ENCODE results near the gene AIG1.

AIG1 gene

DNA sequence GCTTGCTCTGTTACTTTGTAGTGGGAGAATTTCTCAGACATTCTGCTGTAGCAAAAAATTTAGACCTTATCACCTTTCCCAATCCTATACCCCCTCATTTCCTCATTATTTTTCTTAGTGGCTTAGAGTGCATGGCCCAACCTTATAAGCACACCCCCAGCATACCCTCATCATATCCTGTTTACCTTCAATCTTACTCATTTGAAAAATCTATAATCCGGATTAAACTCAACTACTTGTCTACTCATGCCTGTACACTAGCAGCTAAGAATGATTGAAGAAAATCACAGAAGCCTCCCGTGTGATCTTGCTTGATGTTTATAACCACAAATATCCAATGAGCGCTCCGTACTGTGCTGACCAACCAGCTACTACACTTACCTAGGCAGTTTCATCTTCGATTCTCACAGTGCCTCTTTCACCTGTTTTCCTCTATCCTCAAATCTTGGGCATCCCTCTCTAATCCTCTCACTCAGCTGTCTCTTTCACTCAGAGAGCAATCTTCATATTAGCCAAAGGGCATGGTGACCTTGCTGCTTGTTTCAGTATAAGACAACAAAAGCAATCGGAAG, 36.6 kb downstream of the AIG1 start:
- no peak for DNase-seq (ENCODE audit: low read depth in 2 of 2)

DNA sequence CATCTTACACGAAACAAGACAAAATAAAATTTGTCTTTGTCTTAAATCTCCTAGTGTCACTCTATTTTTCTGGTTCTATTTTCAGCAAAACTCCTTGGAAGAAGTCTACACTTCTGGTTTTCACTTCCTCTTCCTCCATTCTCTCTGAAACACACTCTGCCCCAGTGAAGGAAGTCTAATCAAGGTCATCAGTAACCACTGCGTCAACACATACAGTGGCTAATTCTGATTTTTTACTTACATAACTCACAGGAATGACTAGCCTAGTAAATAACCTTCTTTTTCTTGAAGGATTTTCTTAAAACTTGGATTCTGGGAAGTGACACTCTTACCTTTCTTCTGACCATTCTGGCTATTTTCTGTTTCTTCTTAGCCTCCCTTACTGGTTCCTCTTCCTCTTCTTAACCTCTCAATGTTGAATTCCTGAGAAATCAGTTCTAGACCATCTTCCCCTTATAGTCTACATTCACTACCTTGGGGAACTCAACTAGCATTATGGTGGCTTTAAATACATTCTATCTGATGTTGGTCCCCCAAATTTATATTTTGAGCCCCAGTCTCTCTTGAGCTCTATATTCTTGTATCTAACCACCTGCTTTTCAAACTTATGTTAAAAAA, 37.5 kb downstream of the AIG1 start:
- DNase-seq (ENCODE audit: low read depth in 2 of 2), result no peak

DNA sequence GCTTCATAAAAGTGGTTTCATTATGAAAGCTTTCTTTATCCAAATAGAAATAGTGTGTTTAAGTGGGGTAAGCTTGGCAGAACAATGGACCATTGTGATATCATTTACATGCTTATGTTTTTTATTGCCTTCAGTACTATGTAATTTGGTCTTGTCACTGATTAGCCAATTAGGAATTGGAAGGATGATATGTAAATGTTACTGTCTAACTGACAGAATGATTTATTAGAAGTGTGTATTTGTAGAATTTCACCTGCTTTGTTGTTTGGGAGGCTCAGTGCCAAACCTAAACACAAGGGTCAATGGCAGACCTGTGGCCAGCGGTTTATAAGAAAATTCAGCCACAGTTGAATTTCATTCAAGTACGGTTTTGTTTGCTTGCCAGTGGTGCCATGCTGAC, 39.0 kb downstream of the AIG1 start:
- DNase-seq (ENCODE audit: low read depth in 2 of 2), result no peak

DNA sequence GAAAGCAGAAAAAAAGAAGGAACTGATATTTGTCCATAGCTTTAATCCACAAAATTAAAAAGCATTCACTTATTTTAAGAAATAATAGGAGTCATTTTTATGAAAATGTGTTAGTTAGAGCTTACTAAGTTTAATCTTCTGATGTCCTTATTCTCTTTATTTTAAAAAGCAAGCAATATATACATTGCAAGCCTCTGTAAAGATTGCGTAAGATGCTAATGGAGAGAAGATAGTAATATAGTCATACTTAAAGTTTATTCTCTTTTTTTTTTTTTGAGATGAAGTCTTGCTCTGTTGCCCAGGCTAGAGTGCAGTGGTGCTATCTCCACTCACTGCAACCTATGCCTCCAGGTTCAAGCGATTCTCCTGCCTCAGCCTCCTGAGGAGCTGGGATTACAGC, 39.7 kb downstream of the AIG1 start:
- no peak for DNase-seq (ENCODE audit: low read depth in 2 of 2)

DNA sequence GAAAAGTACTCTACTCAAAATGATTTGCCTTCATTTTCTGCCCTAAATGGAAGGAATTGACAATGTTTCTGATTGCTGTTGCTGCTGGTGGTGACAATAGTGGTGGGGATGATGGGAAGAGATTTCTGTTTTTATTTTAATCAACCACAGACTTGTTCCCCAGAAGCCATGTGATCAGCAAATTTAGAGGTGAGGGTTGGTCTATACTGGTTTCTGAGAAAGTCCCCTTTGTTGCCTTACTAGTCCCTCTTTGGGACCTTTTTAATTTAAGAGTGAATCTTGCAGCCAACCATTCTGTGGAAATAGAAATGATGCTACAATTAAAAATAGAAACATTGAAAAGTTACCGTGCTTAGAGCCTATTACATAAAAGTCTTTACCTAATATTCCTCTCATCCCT, 43.2 kb downstream of the AIG1 start:
- DNase-seq (ENCODE audit: low read depth in 2 of 2), result no peak

DNA sequence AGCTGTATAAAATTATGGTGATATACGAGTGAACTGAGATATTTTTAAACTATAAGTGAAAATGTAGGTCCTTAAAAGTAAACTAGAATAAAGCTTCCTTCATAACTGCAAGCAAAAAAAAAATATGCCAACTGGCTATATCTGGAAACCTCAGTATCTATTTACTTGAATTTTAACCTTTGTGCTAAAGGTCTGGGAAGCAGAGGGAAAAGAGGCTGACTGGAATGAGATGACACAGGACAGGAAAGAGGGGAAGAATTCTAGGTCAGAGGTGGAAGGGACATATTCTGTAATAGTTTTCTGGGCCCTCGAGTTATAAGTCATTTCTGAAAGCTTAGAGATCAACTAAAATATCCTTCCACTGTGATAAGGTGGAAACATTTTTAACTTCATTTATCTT, 46.8 kb downstream of the AIG1 start:
- no peak for DNase-seq (ENCODE audit: low read depth in 2 of 2)

DNA sequence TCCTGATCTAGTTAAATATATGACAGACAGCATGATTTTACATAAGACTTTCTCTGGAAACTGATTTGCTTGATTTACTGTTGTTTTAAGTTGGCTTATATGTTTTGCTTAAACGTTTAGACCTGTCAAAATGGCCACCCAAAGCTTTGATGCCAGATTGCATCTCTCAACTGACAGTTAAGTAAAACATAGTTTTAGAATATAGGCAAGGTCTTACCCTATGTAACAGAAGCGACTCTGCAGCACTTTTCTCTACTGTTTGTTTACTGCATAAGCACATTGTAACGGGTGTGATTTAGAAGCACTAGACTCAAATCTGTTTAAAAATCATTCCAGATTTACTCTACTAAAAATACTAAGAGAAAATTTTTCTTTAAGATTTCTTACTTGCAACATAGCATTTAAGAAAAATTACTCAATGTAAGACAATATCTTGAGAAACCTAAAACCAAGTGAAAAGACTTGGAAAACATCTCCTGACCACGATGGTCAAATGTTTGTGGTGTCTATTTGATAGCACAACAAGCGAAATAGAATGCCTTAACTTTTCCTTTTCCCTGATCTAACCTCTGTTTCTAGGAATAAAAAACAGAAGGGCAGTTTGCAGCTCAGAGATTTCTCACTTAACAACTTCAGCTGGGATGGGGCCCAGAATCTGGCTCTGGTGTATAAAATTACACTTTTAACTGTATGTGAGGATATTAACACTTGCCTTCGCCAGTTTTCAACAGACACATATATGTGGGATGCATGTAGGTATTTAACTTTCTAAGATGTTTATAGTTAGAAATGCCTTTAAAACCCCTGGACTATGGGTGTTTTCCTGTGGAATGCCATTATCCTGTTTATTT, 47.4 kb downstream of the AIG1 start:
- DNase-seq (ENCODE audit: low read depth in 2 of 2), result no peak

DNA sequence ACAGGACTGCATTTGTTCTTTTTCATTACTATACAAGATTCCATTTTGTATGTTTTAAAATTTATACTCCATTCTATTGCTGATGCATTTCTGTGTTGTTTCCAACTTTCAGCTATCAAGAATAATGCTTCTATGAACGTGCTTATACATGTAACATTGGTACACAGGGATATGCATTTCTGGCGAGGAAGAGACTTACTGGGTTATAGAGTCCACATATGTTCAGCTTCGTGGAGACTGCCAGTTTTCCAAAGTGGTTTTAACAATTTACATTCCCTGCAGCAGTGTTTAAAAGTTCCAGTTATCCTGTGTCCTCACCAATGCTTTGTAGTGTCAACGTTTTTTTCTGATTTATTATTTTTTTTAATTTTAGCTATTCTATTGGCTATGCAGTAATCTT, 48.5 kb downstream of the AIG1 start:
- DNase-seq (ENCODE audit: low read depth in 2 of 2), result no peak

DNA sequence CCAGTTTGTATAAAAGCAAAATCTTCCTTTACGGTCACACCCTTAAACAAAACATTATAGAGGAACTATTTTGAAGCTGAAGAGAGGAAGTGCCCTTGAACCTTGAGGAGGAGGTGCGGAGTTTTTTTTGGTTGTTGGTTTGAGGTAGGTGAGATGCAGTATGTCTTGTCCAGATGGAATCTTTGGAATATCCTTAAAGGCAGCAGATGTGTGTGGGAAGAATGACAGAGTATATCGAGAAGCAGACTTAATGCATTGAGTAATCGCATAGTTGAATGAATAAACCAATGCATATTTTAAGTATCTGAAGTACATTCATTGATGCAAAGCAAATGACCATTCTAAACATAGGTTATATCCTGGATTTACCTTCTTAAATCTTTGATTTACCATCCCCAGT, 49.9 kb downstream of the AIG1 start:
- DNase-seq (ENCODE audit: low read depth in 2 of 2), result no peak

DNA sequence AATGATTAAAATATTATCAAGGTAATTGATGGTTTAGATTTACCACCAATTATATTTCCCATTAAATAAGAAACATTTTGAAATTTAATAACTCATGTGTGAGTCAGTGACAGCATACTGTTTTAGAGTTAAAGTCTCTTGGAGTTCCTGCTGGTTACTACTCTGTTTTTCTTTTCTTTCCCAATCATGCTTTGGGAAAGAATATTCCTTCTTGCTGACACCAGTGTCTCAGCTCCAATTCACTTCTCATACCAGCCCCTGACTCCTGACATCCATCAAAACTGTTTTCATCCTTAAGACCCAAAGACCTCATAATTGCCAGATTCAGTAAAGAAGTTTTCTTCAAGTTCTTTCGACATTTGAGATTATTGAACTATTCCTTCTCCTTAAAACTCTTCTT, 50.3 kb downstream of the AIG1 start:
- no peak for DNase-seq (ENCODE audit: low read depth in 2 of 2)

DNA sequence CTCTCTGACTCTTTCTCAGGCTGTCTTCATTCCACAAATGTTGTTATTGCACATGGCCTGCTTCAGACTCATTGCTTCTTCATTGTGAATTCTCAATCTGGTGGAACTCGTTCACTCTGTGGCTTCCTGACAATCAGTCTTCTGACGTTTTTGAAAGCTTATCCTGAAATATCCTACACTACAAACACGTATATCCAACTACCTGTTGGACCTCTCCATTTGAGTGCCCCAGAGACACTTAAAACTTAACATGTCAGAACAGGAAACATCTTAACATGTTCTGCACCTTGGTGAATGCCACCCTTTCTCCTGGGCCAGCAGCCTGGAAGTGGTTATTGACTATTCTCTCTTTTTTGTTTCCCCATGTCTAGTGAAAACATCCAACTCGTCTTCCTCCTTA, 50.8 kb downstream of the AIG1 start:
- no peak for DNase-seq (ENCODE audit: low read depth in 2 of 2)

DNA sequence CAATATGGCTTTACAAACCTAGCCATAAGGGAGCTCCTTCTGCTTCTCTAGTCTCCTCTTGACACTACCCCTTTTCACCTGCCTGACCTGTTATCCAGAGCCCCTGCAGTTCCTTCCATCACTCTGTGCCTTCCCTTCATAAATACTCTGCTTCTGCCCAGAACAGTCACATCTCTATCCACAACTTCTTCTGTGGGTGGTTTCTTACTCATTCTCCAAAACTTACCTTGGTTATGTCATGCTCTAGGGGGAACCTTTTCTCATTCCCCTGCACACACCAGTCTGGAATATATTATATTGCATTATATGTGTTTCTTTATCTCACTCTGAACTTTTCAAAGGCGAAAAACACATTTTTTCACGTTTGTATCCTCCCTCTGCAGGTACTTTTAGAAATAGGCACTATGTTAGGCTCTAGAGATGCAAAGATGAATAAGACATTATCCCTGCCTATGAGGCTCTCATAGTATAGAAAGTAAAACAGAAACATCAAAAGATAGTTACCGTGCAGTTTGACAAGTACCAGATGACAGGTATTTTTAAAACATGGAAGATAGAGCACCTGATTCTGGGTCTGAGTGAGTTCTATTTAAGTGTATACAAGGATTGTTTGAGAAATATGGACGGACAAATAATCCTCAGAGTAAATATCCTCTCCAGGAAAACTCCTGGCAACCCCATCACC, 51.5 kb downstream of the AIG1 start:
- DNase-seq (ENCODE audit: low read depth in 2 of 2), result no peak

DNA sequence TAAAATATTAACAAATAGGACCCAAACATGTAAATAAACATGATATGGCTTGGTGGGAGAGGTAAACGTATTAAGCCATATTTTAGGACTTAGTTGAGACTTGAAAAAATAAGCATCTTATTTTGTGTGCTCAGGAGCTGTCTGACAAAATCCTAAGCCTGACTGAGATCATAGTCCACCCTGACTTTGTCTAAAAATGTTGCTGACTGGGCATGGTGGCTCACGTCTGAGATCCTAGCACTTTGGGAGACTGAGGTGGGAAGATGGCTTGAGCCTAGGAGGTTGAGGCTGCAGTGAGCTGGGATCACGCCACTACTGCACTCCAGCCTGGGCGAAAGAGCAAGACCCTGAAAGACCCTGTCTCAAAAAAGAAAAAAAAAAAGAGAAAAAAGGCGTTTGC, 52.1 kb downstream of the AIG1 start:
- DNase-seq (ENCODE audit: low read depth in 2 of 2), result no peak

DNA sequence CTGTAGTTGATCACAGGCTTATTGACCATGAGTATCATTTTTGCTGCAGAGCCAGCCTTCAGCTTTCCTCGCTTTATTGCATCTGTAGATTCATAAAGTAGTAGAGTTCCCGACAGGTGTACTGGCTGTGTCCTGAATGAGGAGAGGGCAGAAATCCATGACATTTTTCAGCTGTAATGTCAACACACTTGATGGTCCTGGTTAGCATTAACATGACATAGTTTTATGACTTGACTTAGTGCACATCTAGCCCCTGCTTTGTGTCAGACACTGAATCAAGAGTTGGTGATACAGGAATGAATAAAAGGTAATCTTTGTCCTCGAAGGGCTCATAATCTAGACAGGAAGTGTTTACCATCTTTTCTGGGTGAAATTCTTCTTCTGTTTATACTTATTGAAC, 55.0 kb downstream of the AIG1 start:
- DNase-seq (ENCODE audit: low read depth in 2 of 2), result no peak

DNA sequence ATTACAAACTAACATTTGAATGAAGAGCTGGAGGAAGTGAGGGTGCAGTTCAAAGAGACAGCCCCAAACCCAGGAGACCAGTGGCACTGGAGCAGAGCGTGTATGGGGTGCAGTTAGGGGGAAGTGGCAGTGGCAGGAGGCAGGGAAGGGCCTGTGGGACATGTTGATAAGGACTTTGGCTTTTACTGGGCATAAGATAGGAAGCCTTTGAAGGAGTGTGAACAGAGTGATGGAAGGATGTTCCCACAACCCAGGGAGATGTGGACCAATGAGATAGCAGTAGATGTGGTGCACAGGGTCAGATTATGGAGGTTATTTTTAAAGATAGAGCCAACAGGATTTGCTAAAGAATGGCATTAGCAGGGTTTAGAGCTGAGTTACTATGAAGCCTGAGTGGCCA, 56.4 kb downstream of the AIG1 start:
- DNase-seq (ENCODE audit: low read depth in 2 of 2), result no peak

DNA sequence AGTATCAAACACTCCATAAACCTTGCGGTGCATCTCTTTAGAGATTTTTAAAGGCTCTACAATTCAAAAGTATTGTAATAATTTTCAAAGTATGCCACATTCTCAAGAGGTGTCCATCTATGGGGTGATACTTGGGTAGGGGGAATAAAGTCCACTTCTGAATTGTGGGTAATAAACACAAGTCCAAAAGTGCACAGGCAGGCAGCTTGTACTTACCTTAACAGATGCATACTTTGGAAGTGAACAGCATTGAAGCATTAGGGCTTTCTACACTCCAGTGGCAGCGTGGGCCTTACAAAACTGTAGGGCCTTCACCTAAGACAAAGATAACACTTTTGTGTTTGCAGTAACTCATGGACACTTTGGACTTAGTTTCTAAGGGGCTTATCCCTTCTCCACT, 58.6 kb downstream of the AIG1 start:
- DNase-seq (ENCODE audit: low read depth in 2 of 2), result no peak

DNA sequence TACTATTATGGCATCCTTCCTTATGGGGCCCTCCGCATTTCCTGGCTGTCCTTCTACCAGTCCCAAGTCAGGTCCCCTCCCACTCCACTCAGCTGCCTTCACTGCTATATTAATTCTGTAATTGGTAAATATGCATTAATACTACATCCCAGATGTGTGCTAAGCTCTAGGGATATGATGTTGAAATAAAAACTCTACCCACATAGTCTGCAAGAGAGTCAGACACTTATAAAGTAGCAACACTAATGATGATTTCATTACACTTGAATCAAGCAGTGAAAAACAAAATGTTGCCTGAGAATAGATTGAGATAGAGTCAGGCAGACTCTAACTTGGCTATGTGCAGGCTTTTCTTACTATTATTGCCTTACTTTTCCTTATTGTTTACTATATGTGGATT, 62.4 kb downstream of the AIG1 start:
- no peak for DNase-seq (ENCODE audit: low read depth in 2 of 2)

DNA sequence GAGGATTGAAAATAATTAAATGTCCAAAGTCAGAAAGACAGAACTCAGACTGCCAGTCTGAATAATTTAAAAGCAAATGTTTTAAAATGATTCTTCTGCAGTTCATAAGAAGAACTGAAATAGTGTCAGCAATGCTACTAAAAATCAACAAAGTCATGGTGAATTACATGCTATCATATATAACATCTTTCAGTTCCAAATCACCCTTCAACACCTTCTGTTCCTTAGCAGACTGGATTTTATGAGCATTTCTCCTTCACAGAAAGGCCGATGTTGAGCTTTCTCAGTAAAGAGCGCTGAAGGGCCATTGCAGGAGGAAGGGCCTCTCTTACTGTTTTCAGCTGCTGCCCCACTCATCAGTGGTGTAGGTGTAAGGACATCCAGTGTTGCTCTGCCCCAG, 63.3 kb downstream of the AIG1 start:
- DNase-seq (ENCODE audit: low read depth in 2 of 2), result no peak

DNA sequence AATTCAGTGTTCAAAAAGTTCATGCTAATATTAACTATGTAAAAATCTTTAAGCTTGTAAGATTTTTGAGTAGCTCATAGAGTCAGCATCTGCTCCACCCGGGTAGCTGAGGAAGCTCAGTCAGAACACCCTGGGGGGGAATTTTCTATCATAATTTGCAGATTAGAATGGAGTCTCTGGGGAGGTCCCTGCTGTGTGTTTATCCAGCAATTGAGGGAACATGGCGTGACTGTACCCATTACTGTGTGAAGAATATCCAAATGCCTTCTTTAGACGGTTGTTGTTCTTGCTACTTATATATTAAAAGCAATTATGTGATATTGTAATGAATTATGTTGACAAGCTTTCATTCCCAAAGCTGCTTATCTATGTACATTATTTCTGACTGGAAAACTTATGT, 64.8 kb downstream of the AIG1 start:
- no peak for DNase-seq (ENCODE audit: low read depth in 2 of 2)

DNA sequence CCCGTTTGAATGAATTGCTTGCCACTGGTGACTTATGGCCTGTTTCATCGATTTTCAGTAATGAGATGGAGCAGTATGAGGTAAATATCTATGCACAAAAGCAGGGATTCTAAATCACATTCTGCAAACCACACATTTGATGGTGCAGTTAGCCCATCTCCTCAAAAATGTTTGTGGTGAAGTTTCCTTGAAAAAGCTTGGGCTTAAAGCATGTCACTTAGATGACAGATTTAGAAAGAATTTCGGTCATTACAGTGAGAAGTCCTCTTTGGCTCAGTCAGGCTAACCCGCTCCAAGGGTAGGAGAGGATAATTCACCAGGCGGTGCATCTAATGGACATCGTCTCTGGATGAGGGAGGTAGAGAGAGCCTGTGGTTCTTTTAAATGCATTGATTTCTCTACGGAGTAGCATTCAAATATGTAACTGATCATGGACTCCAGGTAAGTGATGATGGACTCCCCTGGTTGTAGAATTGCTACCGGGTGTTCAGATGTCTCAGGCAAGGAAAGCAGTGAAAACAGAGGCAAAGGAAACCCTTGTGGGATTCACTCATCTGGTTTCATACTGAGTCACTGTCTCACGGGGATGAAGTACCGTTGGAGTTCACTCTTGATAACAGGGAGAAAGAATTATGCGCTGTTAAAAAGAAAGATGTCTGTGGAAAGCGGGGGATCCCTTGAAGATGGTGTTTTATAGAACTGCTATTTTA, 65.3 kb downstream of the AIG1 start:
- DNase-seq (ENCODE audit: low read depth in 2 of 2), result no peak

DNA sequence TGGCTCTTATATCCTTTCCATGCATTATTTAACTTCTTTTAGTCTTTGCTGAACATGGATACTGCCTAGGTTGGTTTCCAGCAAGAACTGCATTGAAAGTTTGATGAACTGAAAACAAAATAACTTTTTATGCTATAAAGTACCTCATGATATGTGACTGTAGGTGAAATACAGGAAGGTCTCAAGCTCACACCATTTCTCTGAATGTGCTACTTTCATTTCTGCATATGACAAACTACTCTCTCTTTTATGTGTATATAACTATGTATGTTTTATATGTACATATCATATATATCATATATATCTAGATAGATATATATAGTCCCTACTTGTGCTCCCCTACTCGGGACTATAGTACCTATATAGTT, 65.9 kb downstream of the AIG1 start:
- DNase-seq (ENCODE audit: low read depth in 2 of 2), result no peak

Measured in stimulated activated CD8-positive, alpha-beta memory T cell treated with anti-CD3 and anti-CD28 coated beads, Interleukin-15, amount 100 ng/mL, for 48 hours (primary cell).